HG02884 (cell line): ENCODE measurements around the gene SHANK2.
"Not testable (repeated sequence)": the region's sequence is repeated elsewhere in the genome, so short reads cannot be mapped to it uniquely, and the experiment has no call there.

Source experiments
- ATAC-seq: cut with Tn5 transposase; IDR thresholded peaks from one replicate; pipeline ENCODE4 v1.9.1; 2021; ENCODE audit warnings: mild to moderate bottlenecking, moderate library complexity; ENCODE audit not compliant: unreplicated experiment

The SHANK2 gene

DNA sequence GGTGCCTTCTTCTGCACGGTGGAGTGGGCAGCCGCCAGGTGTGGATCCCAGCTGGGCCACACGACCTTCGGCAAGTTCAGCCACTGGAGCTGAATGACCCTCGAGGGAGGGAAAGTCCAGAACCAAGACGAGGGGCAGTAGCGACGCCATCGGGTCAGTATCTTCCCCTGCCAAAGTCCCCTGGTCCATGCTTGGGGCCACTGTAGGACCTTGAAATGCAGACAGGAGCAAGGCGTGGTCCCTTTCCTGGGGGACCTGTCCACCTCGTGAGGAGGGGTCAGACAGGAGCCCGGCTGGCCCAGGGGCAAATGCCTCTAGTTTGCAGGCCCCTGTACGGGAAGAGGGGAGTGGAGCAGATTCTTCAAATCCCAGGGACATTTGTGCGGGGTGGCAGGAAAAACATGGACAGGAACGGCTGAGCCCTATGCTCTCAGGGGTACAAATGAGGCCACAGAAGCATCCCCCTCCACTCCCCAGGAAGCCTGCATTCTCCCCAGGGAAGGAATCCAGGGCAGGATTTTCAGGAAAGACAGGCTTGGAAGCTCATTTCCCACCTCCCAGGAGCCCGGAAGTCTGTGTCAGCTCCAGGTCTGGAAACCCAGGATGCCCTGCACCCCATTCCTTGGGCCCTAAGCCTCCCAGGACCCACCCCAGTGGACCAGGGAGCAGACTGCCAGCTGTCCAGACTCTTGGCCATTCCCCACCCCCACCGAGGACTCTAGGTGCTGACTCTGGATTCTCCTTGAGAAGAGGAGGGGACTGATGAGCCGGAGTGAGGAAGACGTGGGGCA is 6.6 kb downstream of the SHANK2 start:
- ATAC-seq, result no peak

DNA sequence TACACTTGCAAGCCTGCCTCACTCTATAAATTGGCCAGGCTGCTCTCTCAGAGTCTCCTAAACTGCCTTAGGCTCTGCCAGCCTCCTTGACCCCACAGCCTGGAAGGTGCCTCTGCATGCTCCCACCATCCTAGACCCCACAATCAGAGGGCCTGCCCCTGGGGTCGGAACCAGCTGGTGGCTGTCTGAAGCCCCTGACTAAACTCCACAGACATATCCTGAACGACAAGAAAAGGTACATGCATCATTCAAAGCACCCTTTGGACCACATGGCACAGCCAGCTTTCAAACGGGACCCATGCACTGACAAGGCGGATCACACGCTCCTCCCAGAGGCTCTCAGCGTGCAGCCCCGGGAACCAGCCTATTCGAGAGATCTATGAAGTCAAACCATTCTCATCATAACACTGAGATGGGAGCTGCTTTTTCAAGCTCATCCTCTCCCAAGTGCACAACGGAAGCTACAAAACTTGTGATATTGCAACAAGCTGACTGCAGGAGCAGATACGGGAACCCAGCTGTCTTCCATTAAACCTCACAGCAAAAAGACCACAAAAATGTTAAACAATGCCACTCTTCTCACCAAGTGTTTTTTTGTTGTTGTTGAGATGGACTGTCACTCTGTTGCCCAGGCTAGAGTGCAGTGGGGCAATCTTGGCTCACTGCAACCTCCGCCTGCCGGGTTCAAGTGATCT is 8.1 kb downstream of the SHANK2 start:
- no peak for ATAC-seq

DNA sequence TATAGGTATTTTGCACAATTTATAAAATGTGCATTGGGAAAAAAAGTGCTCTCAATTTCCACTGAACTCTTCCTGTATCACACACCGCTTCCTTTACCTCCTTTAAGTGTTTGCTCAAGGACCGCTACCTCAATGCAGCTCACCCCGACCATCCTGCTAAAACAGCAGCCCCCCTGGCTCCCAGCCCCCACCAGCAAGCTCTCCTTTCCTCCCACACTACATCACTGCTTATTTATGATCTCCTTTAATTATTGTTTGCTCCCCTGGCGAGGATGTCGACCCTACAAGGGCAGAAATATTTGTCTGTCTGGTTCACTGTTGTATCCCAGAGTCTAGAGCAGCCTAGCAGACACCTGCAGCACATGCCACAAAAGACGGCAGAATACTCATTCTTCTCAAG is 10.0 kb downstream of the SHANK2 start:
- no peak for ATAC-seq

DNA sequence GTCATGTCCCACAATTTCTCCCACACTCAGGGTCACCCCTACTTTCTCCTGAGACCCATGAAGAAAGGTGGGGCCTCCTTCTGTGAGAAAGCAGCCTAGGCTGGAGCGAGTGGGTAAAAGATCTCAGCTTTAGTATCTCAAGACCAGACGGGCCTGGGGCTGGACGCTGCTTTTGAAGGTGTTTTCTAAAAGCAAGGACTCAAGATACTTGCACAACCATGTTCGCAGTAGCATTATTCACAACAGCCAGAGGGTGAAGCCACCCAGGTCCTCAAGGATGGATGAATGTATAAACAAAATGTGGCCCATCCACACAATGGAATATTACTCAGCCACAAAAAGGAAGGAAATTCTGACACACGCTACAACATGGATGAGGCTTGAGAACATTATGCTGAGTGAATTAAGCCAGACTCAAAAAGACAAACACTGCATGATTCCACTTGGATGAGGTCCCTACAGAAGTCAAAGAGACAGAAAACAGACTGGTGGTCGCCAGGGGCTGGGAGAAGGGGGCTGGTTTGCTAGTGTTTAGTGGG is 10.6 kb downstream of the SHANK2 start:
- ATAC-seq, result no peak

DNA sequence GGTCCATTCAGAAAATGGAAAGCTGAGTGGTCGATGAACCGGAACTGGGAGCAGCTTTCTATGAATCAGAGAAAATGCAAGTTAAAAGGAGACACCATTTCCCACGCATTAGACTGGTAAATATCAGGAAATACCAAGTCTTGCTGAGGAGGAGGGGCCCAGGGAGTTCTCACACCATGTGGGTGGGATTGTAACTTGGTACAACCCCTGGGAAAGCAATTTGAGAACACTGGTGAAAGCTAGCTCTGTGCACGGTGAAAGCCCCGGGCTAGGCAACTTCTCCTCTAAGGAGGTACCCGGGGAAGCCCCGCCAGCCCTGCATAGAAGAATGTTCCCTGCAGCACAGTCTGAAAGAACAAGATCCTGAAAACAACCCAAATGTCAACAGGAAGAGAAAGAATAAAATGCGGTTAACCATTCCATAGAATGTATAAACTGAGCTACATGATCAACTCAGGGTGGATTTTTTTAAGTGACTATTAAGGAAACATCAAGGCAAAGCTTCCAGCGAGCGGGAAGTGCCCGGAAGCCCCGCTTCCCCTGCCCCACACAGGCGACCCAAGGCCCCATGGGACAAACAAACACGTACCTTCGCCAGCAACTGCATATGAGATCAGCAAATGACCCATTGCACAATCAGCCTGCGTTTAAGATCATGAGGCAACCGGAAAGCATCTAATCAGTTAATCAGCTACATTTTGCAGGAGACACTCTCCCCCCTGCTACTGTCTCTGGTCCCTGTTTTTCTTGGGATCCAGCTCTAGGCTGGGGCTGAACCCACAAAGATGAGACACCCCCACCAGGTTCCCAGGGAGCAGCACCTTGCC is 11.3 kb downstream of the SHANK2 start:
- ATAC-seq, result no peak

DNA sequence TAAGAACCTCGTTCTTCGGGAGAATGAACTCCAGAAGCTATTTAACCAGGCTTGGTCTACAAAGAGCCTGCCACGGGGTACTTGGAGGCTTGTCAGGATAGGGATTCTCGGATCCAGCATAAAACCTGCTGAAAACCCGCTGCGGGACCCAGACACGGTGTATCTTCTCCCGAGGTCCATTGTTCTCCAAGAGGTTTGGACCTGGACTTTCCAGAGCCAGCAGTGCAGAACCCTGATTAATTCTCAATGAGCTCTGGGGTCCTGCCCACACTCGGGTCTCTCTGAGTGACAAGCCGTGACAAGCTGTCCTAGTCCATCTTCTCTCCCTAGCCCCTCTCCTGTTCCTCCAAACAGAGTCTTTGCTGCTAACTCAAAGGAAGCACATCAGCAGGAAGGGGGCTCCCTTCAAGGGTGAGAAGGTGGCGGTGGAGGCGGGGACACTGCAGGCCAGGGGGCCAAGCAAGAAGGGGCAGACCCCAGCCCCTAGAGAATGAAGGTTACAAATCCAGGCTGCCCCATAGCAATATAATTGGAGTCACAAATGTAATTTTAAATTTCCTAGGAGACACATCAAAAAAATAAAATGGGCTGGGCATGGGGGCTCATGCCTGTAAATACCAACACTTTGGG is 12.2 kb downstream of the SHANK2 start:
- no peak for ATAC-seq

DNA sequence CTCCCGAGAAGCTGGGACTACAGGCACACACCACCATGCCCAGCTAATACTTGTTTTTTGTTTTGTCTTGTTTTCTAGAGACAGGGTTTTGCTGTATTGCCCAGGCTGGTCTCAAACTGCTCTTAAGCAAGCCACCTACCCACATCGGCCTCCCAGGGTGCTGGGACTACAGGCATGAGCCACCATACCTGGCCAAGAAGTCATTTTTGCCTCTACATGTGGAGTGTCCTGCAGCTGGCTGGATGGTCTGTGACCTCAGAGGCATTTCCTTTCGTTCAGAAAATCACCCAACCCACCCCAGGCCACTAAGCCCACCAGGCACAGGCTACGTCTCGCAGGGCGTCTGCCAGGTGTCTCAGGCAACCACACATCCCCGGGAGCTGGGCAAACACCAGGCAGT is 12.8 kb downstream of the SHANK2 start:
- ATAC-seq, result no peak

DNA sequence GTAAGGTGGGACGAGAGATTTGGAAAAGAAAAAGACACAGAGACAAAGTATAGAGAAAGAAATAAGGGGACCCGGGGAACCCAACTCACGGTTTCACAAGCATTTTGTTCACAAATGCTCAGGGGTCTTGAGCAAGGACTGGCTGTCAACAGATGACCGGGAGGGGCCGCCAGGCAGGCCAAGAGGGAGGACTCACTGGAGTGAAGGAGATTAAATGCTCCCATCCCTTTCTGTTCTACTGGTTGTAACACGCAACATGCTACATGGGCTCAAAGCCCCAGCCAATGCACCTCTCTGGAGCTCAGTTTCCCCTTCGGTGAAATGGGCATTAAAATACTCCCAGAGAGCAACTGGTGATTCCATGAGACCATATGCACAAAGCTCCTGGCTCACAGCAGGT is 13.4 kb downstream of the SHANK2 start:
- no peak for ATAC-seq

DNA sequence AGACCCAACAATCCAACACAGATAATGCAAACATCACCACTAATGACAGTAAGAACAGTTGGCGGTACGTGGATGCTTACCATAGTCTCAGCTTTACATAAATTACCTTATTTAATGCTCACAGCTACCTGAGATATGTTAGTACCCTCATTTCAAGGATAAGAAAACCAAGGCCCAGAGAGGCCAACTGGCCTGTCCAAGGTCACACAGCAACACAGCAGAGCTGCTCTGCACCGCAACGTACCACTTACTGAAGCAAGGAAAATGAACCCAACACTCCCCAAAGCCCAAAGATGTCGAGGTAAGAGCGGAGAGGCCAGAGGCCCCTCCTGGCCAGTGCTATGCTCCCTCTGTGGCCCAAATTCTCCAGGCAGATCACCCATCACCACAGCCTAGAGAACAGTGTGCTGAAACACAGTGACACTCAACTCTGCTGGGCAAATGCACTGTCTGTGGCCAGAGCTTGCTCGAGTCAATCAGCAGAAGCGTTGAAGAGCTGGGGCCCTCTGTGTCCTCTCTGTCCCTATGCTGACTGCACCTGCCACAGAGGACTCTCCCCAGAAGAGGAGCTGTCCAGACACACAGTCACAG is 14.0 kb downstream of the SHANK2 start:
- no peak for ATAC-seq

DNA sequence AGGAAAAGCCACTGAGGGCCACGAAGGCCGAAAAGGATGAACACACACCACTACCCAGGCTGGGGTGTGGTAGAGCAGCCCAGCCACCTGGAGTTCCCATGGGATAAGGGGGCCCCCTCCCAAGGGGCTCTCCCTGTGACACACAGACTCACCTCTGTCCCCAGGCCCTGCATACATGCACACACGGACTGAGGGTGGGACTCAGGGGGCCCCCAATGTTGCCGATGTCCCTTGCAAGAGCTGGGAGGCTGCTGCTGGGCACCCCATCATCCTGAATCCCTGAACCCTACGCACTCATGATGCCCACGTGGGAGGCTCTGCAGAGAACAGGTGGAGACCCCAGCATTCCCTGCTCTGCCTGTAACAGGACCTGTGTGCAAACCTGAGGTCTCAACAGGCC is 14.5 kb downstream of the SHANK2 start:
- no peak for ATAC-seq

DNA sequence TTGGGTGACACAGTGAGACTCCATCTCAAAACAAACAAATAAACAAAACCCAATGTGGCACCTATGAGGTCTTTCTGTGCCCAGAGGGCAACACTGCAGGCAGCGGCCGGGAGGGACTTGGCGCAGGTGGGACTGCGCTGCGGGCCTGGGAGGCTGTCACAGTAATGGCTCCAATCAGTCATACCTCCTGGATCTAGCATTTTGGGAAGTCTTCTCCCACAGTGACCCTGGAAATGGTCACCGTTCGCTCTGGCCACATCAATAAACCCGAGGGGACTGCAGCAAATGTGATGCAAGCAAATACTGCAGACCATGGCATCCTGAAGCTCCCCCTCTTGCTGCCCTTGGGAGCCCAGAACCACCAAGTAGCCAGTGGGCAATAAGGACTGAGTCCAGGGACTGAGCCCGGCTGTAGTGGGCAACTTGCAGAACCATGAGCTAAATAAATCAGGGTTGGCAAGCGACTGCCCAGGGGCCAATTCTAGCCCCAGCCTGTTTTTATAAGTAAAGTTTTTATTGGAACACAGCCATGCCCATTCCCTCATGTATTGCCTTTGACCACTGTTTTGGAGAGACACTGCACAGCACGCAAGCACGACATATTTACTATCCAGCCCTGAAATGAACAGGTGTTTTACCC is 15.4 kb downstream of the SHANK2 start:
- no peak for ATAC-seq

DNA sequence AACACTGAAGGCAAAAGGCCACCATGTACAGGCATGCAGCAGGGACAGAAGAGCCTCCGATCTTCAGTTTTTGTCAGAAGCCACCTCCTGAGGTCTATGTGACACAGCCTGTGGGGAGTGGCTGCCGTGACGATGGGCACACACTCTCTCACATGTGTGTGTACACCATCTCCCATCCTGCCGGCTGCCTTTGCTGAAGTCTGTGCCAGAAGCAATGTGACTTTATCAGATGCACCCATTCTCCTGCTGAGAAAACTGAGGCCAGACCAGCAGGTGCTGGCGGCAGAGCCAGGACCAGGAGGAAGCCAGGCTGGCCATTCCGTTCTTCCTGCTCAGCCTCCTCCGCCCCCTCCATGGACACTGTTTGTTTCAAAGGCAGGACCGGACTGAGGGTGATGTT is 16.7 kb downstream of the SHANK2 start:
- no peak for ATAC-seq

DNA sequence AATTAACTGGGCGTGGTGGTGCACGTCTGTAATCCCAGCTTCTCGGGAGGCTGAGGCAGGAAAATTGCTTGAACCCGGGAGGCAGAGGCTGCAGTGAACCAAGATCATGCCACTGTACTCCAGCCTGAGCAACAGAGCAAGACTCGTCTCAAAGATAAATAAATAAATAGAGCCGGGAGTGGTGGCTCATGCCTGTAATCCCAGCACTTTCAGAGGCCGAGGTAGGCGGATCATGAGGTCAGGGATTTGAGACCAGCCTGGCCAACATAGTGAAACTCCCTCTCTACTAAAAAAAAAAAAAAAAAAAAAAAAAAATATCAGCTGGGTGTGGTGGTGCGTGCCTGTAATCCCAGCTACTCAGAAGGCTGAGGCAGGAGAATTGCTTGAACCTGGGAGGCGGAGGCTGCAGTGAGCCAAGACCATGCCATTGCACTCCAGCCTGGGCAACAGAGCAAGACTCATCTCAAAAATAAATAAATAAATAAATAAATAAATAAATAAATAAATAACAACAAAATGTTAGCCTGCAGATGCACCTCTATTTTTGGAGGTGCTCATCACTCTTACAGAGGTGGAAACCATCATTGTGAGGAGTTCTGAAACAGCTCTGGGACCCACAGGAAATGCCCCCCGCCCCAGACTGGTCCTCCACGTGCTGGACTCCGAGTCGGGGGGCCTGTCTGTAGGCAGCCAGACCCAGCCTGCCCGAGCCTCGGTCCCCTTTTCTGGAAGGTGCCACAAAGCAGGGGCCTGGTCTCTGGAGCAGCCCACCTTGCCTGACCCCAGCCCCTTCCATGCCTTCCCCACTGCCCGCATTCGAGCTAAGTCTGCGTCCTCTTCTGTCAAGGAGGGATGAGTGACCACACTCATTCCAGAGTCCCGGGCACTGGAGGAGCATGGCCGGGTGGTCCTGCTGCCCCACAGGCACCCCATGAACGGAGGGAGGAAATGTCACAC is 18.2 kb downstream of the SHANK2 start:
- ATAC-seq, result not testable (repeated sequence)

DNA sequence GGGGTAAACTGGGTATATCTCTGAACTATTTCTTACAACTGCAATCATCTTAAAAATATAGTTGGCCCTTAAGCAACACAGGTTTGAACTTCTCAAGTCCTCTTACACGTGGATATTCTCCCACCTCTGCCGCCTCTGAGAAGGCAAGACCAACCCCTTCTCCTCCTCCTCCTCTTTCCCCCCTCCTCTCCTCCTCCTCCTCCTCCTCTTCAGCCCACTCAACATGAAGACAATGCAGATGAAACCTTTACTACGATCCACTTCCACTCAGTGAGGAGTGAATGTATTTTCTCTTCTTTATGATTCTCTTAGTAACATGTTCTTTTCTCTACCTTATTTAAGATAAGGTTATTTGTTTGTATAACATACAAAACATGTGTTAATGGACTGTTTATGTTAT is 20.0 kb downstream of the SHANK2 start:
- no peak for ATAC-seq

DNA sequence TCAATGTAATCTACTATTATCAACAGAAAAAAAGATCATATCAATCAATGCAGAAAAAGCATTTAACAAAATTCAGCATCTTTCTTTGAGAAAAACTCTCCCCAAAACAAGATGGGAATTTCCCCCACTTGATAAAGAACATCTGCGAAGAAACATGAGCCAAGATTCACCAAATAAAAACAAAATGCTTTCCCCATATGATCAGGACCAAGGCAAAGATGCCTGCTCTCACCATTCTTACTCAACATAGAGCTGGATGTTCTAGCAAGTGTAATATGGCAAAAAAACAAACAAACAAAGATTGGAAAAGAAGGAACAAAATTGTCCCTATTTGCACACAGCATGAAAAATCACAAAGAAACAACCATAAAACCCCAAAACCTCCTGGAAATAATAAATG is 23.4 kb downstream of the SHANK2 start:
- no peak for ATAC-seq

DNA sequence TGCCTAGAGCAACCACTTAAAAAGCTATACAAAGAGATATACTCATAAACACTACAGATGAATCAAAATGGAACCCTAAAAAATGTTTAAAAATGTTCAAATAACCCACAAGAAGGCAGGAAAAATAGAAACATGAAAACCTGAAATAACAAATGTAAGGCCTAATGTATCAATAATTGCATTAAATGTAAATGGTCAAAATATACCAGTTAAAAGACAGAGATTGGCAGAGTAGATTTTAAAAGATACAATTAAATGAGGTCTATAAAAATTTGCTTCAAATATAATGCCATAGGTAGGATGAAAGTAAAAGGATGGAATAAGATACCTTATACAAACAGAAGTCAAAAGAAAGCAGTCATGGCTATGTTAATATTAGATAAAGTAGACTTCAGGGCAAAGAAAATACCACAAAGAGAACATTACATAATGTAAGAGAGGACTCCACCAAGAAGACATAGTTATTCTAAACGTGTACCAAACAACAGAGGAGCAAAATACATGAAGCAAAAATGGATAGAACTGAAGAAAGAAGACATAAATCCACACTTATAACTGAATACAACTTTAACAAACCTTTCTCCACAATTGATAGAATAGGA is 25.2 kb downstream of the SHANK2 start:
- no peak for ATAC-seq

DNA sequence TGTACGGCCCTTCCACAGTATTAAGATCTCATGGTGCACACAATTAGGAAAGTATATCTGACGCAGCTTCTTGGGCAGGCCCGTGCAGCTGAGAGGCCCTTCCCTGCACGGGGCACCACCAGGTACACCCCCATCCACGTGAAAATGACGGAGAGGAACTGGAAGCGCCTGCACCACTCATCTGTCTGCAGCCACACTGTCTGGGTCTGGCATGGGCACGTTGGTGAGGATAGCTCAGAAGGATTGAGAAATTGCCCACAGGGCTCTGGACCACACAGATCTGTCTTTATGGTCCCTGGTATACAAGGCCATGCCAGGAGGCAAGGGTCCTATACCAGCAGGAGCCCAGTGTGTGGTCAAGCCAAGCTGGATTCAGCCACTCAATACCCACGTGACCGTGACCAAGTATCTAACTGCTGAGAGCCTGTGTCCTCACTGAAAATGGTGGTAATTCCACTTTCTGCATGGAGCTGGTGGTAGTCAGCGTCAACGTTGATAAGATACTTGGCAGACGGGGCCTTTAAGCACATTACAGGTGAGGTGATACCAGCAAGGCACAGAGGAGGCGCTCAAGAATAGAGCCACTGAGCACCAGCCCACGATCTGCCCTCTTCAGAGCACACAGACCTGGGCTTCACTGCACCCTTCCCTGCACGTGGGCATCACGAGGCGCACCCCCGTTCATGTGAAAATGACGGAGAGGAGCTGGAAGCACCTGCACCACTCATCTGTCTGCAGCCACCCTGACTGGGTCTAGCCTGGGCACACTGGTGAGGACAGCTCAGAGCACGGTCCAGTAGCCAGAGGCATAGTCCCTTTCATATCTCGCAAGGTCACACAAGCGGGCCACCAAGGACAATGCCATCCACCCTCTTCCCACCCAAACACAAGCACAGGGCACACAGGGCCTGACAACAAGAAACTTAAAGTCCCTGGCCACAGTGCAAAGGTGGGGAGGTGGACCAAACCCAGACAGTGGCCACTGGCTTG is 28.4 kb downstream of the SHANK2 start:
- ATAC-seq, result no peak

DNA sequence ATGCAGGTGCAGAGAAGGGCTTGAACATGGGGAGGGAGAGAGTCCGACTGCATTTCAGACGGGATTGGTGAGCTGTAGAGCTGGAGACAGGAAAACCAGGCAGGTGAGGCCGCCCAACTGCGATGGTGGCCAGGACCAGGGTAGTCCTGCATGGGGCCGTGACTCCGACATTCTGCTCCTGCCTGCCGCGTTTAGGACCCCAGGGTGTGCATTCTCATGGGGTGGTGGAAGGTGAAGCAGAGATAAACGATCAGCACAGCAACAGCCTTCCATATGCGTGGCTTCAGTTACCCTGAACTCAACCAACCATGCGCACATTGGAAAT is 29.3 kb downstream of the SHANK2 start:
- ATAC-seq, result no peak
